Skin epidermis (tissue), 12 donors: ENCODE data around the gene RFFL.

ENCODE experiments used
- H3K27ac ChIP-seq, 21 experiments: fragments of 200-600 bp; sonication (generic) in 11 of 21; one replicate each; pipeline ENCODE4 v1.5.0; 2020; ENCODE audit warnings: mild to moderate bottlenecking in 3 of 21, inconsistent platforms in 2 of 21, moderate library complexity in 2 of 21
- H3K4me3 ChIP-seq, 7 experiments: fragments of 200-600 bp; sonication (generic) in 2 of 7; one replicate each; pipeline ENCODE4 v1.5.0; 2020; ENCODE audit warnings: inconsistent platforms in 2 of 7, mild to moderate bottlenecking in 2 of 7, moderate library complexity in 1 of 7

Gene RFFL

GRCh38 chr17:34988644-34989043, 74.9 kb downstream of the RFFL start:
- H3K4me3 ChIP-seq: no peak overlapping the region
- H3K27ac ChIP-seq: no peak overlapping the region

GRCh38 chr17:34987232-34987631, 76.3 kb downstream of the RFFL start:
- no peak overlapping the region for H3K4me3 ChIP-seq
- H3K27ac ChIP-seq: no peak overlapping the region

- H3K4me3 ChIP-seq: peak overlapping the region; percentile 61 to 99 (median 93)
- H3K27ac ChIP-seq: peak overlapping the region in 19 of 21 experiments; percentile 95 to 100 (median 98)
These were observed 81.8 kb downstream of the RFFL start for GRCh38 chr17:34981538-34982241.

GRCh38 chr17:34980681-34981537, 82.6 kb downstream of the RFFL start:
- H3K27ac ChIP-seq: peak overlapping the region; percentile 95 to 100 (median 99)
- H3K4me3 ChIP-seq: peak overlapping the region; percentile 61 to 99 (median 93)

DNA sequence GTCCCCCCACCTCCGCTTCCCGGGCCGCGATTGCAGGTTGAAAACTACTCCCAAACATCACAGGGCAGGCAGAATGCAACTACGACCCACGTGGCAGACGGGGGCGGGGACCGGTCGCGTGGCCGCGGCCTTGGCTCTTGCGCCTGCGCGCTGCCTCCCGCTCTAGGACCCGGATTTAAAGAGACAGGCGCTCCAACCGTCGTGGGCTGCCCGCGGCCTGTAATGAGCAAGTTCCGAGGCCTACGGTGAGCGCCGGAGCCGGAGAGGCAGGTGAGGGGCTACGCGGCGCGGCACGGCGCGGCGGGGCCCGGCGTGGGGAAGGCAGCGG, 83.2 kb downstream of the RFFL start, which contains the start of gene LIG3:
TSS of gene LIG3 (plus strand) at position 160 of the 328 bp plus-strand sequence. CDS start 2,494 bp downstream, outside the sequence.
- Histone ChIP-seq H3K4me3 (peak within 1 kb of the TSS; percentile 61 to 99 (median 93)), H3K27ac (peak within 1 kb of the TSS; percentile 95 to 100 (median 99))

DNA sequence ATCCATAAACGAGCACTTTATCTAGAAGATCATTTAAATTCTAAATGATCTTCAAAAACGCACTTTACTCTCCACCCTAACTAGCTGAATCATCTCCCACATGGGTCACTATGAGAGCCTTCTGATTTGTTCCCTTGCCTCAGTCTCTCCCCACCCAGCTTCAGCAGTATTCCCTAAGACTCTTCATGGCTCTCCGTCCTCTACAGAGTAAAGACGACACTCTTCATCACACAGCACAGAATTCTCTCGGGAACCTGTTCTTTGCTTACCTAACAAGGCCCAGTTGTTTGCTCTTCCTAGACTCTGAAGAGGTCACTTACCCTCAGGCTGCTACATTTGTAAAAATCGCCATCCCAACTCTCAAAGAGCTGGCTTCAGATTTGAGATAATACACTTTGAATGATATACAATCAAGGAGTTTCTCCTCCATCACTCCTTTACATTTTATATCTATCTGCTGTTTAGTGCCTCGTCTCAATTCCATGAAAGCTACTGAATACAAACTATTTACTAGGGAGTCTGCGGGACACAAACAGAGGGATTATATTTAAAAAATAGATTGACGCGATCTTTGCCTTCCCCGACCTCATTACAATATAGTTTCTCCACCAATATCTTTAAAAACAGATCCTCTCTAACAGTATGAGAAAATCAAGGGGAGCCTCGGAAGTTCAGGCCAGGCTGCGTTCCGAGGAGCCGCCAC, 83.7 kb downstream of the RFFL start:
- peak overlapping the region in 20 of 21 experiments; percentile 95 to 100 (median 98) for H3K27ac ChIP-seq
- H3K4me3 ChIP-seq: peak overlapping the region; percentile 61 to 99 (median 93)

GRCh38 chr17:34979153-34979552, 84.4 kb downstream of the RFFL start:
- peak overlapping the region in 2 of 21 experiments; percentile 98 to 99 for H3K27ac ChIP-seq
- H3K4me3 ChIP-seq: no peak overlapping the region

GRCh38 chr17:34974794-34975785, 88.4 kb downstream of the RFFL start:
- no peak overlapping the region for H3K27ac ChIP-seq
- no peak overlapping the region for H3K4me3 ChIP-seq

- Histone ChIP-seq H3K4me3 (no peak overlapping the region), H3K27ac (no peak overlapping the region)
These were observed 89.3 kb downstream of the RFFL start for GRCh38 chr17:34974179-34974578.

GRCh38 chr17:34961093-34961911, 102.2 kb downstream of the RFFL start, which contains the start of the genes CCT6B and ZNF830:
TSS of gene CCT6B (minus strand) at chr17:34961460. CDS start at chr17:34961393, 67 bp downstream.
TSS of gene ZNF830 (plus strand) at chr17:34961540. CDS start at chr17:34961567, 27 bp downstream.
- H3K4me3 ChIP-seq: peak within 1 kb of the TSS; percentile 63 to 96 (median 88)
- peak within 1 kb of the TSS; percentile 79 to 99 (median 94) for H3K27ac ChIP-seq

- Histone ChIP-seq H3K4me3 (no peak overlapping the region), H3K27ac (no peak overlapping the region)
These were observed 105.1 kb downstream of the RFFL start for GRCh38 chr17:34958438-34958837.
